HG02981 (cell line): ENCODE results near the gene B4GALT3.
A peak's percentile ranks its signal among the peaks of the same experiment; 100 is the strongest.

ENCODE experiments used
- ATAC-seq: cut with Tn5 transposase; IDR thresholded peaks from one replicate; pipeline ENCODE4 v1.9.1; 2021; ENCODE audit warnings: mild to moderate bottlenecking, moderate library complexity; ENCODE audit not compliant: unreplicated experiment

B4GALT3 gene

DNA sequence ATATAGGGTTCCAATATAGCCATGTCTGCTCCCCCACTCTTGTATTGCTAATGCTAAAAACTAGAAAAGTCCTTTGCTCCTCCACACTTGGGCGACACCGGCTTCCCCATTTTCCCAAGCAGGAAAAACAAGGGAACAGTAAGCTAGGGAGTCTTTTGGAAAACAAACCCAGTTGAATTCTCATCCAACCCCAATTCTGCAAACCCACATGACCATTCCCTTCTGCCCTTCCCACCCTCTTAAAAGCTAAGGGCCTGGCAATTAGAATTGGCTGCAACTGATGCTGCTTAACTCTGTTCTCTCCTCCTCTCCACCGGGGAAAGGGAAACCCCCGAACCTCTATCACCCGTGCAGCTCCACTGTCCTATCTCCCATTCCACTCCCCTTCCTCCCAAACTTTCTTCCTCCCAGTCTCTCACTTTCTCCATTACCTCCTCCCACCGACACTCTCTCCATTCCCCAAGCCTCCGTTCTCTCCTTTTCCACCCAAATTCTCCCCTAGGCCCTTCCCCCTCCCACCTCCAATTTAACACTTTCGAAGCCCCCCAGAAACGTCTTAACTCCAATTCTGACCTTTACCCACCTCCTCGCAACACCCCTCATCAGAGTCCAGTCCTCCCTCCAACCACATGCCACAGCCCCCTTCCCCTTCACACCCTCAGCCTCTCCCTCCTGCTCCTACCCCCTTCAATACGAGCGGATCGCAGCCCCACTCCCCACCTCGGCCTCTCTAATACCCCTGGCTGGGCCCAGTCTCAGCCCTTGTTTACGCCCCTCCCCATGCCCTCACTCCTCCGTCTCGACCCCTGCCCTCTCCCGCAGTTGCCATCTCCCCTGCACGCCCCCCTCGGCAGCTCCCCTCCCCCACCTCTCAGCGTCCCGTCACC, 45.5 kb downstream of the B4GALT3 start:
- peak; percentile 5 for ATAC-seq

DNA sequence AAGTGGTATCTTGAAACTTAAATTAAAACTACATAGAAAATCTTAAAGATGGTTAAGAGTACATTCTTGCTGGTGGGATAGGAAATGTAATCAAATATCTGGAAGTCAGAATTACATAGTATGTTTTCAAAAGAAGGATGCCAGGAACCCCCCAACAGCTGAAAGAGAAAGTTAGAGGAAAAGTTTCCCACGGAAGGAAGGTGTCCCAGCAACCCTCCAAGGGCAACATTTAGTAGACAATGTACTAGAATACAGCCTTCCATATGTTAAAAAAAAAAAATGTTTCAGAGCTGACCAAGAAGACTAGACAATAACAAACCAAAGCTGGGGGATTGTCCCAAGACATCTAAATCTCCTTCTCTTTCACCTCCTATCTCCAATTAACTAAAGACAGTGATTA, 47.0 kb downstream of the B4GALT3 start:
- ATAC-seq, result no peak

DNA sequence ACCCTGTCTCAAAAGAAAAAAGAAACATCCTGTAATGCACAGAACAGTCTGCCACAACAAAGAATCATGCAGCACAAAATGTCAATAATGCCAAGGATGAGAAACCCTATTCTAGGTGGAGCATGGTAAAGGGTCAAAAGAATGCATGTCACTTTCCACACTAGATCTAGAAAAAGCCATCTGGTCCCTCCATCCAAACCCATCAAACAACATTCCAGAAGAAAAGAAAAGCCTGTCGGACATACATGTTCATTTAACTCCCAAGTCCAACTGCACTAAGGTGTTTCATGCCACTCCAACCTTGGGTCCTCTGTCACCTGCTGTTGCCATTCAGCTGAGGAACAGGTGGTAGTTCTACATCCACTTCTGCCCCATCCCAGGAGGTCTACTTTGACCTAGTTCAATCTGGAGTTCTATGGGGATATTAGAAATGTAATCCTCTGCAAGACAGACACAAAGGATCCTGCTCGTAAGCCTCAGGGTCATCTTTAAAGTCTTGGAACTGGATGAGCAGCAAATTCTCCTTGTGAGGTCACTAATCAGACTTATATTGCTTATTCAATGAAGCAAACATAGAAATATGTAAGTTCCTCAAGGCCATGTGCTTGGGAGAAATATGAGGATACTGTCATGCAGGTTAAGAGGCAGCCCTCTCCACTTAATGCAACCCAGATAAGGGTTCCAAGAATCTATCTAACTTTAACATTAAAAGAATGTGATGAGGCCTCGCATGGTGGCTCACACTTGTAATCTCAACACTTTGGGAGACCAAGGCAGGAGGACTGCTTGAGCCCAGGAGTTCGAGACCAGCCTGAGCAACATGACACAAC, 48.5 kb downstream of the B4GALT3 start:
- ATAC-seq, result no peak

DNA sequence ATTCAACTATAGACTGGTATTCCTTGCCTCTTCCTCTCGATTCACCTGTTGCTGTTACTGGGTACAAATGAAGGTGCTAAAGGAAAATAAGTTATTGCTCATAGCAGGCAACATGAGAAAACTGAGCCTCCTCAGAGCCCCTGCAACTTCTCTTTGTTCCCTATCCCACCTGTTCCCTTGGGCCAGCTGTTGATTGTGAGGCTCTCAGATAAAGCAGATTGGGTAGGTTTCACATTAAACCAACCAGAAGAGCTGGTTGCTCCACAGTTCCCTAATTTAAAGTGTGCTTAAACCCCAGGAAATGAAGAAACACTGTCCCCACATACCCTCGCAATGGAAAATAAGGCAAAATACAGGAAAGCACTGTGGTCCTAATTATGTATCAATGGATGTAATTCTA, 49.7 kb downstream of the B4GALT3 start:
- no peak for ATAC-seq

DNA sequence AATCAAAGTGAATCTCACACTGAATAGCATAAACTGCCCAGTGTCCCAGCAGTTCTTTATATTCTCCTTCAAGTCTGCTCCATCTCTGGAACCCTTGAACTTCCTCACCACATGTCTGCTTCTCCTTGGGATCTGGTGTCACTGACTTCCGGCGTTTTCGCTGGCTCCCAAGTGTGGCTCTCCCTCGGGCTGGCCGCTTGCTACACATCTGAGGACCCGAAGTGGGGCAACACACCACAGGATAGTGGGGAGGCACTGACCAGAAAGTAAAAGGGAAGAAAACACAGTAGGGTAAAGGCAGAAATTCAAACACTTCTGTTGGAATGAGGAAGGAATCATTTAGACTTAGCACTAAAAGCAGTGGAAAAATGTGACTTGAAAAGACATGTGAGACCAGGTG, 54.3 kb downstream of the B4GALT3 start:
- ATAC-seq, result no peak

DNA sequence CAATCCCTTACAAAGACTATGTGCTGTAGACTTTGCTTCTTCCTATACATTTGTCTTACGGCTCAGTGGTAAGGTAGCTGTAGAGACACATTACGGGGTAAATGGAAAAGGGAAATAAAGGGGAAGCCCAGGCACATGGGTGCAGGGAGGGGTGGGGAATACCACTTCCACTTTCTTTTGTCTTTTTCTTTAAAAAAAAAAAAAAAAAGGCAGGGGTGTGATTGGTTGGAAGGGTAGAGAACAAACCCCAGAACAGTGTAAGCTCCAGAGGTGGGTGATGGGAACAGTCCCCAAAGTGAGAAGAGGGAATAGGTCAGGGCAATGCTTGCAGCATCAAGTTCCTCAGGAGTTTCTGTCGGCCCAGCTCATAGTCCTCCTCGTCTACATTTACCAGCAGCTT, 55.5 kb downstream of the B4GALT3 start:
- ATAC-seq, result no peak
